ENCODE results near the gene UNC79. TPM values are rescaled to one million over a fixed set of nuclear protein-coding genes. Genes with fewer than 3 reads are reported as not detected.
"Not testable (repeated sequence)": the region's sequence is repeated elsewhere in the genome, so short reads cannot be mapped to it uniquely, and the experiment has no call there.

UNC79 gene
- total and polyA plus RNA-seq, 11 donors: 0.04 to 0.58 (median 0.42) TPM

- TF ChIP-seq CTCF (IDR thresholded peaks at IDR 0.05) (no peak), POLR2A (IDR thresholded peaks at IDR 0.05) (no peak)
- H3K36me3 ChIP-seq: no peaks in the 10 kb centered on the region
- no peaks in the 10 kb centered on the region for H3K9me3 ChIP-seq
- H3K4me1 ChIP-seq: no peaks in the 10 kb centered on the region
- H3K27me3 ChIP-seq: no peaks in the 10 kb centered on the region
- intact Hi-C loops (cut with DNase I): no loop called here
- DNase-seq: no peak
- no peak overlapping the region for H3K4me3 ChIP-seq
- WGBS, 4 donors: 87 to 93% (median 90%) methylated on average over 3 of the region's 3 CpGs
- H3K27ac ChIP-seq: no peak overlapping the region
- ATAC-seq: no peak
These were observed 45.6 kb downstream of the UNC79 start for GRCh38 chr14:93476305-93476704.

DNA sequence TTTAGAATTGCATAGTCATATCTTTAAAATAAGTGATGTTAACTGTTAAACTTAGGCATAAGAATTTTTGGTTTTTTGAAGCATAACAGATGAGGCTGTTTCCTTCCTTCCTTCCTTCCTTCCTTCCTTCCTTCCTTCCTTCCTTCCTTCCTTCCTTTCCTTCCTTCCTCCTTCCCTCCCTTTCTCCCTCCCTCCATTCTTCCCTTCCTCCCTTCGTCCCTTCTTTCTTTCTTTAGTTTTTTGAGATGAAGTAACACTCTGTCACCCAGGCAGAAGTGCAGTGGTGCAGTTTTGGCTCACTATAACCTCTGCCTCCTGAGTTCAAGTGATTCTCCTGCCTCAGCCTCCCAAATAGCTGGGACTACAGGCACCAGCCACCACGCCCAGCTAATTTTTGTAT, 48.3 kb downstream of the UNC79 start:
- intact Hi-C loops (cut with DNase I); ATAC-seq: not testable (repeated sequence)
- WGBS, 4 donors: 38 to 64% (median 46%) methylated on average over 2 of the region's 2 CpGs

DNA sequence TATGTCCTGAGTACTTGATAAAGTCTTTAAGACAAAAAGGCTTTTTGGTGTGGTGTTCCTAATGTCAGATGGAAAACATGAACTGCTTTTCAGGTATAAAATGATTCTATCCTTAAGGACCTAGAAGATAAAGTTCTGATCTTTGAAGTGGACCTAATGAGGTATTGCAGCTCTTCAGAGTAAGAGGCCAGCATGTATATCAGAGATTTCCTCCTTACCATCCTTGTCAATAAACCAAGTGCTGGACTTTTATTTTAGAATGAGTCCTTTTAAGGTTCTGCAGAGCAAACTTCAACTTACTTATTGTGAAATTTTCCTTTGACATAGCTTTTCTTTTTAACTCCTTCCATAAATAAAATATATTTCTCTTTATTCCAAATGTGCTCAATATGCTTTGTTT, 50.1 kb downstream of the UNC79 start:
- H3K4me3 ChIP-seq: no peak overlapping the region
- no peaks in the 10 kb centered on the region for H3K4me1 ChIP-seq
- H3K27me3 ChIP-seq: no peaks in the 10 kb centered on the region
- H3K27ac ChIP-seq: no peak overlapping the region
- no peak for ATAC-seq
- H3K9me3 ChIP-seq: no peaks in the 10 kb centered on the region
- no peak for DNase-seq
- TF ChIP-seq POLR2A (IDR thresholded peaks at IDR 0.05) (no peak), CTCF (IDR thresholded peaks at IDR 0.05) (no peak)
- intact Hi-C loops (cut with DNase I): no loop called here
- no peaks in the 10 kb centered on the region for H3K36me3 ChIP-seq

More for the DNA sequence above, 48.3 kb downstream of the UNC79 start:
- not testable (repeated sequence) for H3K4me1 ChIP-seq, H3K27ac ChIP-seq, H3K4me3 ChIP-seq, DNase-seq, H3K36me3 ChIP-seq, H3K27me3 ChIP-seq, H3K9me3 ChIP-seq

DNA sequence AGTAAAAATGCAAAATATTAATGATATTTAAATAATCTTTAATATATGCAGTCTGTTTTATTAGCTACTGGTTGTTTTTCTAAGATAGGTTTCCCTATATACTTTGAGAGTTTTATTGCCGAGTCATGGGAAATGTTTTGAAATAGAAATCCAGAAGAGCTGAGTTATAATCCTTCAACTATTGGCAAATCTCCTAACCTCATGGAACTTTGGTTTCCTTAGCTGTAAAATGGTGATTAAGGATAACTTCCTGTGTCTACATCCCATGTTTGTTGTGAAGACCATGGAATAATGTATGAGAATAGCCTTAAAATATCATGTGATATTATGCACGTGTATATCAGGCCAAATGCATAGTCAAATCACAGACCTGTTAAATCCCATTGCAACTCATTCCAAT, 51.0 kb downstream of the UNC79 start:
- Histone ChIP-seq H3K27me3 (no peaks in the 10 kb centered on the region), H3K4me3 (no peak overlapping the region), H3K4me1 (no peaks in the 10 kb centered on the region), H3K9me3 (no peaks in the 10 kb centered on the region), H3K36me3 (no peaks in the 10 kb centered on the region), H3K27ac (no peak overlapping the region)
- TF ChIP-seq CTCF (IDR thresholded peaks at IDR 0.05) (no peak), POLR2A (IDR thresholded peaks at IDR 0.05) (no peak)
- DNase-seq (no peak), ATAC-seq (no peak)
- intact Hi-C loops (cut with DNase I): no loop called here
- 59 to 74% (median 67%) methylated on average over 2 of the region's 2 CpGs for WGBS, 4 donors

- H3K27ac ChIP-seq: no peak overlapping the region
- no peaks in the 10 kb centered on the region for H3K27me3 ChIP-seq
- no peaks in the 10 kb centered on the region for H3K9me3 ChIP-seq
- 42 to 54% (median 48%) methylated on average over 1 of the region's 1 CpG for WGBS, 4 donors
- no peaks in the 10 kb centered on the region for H3K4me1 ChIP-seq
- ATAC-seq (no peak), DNase-seq (no peak)
- intact Hi-C loops (cut with DNase I): no loop called here
- H3K36me3 ChIP-seq: no peaks in the 10 kb centered on the region
- no peak for TF ChIP-seq POLR2A (IDR thresholded peaks at IDR 0.05)
- TF ChIP-seq CTCF (IDR thresholded peaks at IDR 0.05): no peak
- no peak overlapping the region for H3K4me3 ChIP-seq
These were observed 59.3 kb downstream of the UNC79 start for GRCh38 chr14:93490001-93490400.

All from heart left ventricle (tissue), 16 donors.